Astrocyte (in vitro differentiated cells and primary cell): Measurements from ENCODE around the gene REEP3.

Experiments
- EZH2 ChIP-seq: IDR thresholded peaks from 2 replicates; pipeline ENCODE4 v1.6.1; 2012; ENCODE audit warnings: mild to moderate bottlenecking, low read length, inconsistent platforms; ENCODE audit not compliant: insufficient read depth
- TF ChIP-seq, protein P1 (sequence below): IDR thresholded peaks from 2 replicates; pipeline ENCODE4 v1.5.1; 2011; ENCODE audit warnings: low read depth, mild to moderate bottlenecking, inconsistent platforms, low read length, moderate library complexity; ENCODE audit not compliant: insufficient read depth

- TF ChIP-seq, protein P1, sequence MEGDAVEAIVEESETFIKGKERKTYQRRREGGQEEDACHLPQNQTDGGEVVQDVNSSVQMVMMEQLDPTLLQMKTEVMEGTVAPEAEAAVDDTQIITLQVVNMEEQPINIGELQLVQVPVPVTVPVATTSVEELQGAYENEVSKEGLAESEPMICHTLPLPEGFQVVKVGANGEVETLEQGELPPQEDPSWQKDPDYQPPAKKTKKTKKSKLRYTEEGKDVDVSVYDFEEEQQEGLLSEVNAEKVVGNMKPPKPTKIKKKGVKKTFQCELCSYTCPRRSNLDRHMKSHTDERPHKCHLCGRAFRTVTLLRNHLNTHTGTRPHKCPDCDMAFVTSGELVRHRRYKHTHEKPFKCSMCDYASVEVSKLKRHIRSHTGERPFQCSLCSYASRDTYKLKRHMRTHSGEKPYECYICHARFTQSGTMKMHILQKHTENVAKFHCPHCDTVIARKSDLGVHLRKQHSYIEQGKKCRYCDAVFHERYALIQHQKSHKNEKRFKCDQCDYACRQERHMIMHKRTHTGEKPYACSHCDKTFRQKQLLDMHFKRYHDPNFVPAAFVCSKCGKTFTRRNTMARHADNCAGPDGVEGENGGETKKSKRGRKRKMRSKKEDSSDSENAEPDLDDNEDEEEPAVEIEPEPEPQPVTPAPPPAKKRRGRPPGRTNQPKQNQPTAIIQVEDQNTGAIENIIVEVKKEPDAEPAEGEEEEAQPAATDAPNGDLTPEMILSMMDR: no peak
- TF ChIP-seq EZH2: no peak
Measured at GRCh38 chr10:63555330-63555729, 34.1 kb downstream of the REEP3 start.
